H1 (cell line): ENCODE data around the gene CLPX. TPM values are rescaled to one million over a fixed set of nuclear protein-coding genes. Genes with fewer than 3 reads are reported as not detected.

Experiments
- CTCF ChIA-PET: fragments of 300-600 bp; sonication (Branson Sonifier 250); formaldehyde crosslinking; loops from one replicate; lab custom pipeline; 2021; ENCODE audit not compliant: partially characterized antibody; lab: Charles Lee
- POLR2A ChIA-PET: fragments of 300-600 bp; sonication (Branson Sonifier 250); formaldehyde crosslinking; loops from one replicate; lab custom pipeline; 2021; ENCODE audit warnings: inconsistent platforms; ENCODE audit not compliant: partially characterized antibody; lab: Charles Lee
- DNase-seq, 2 experiments: peaks; one replicate each; pipeline versions ENCODE4 v3.0.0 to v3.0.0-alpha.2; 2010 to 2022; ENCODE audit warnings: low spot score in 2 of 2, low read depth in 1 of 2, mixed read lengths in 1 of 2
- FAIRE-seq: peaks from 2 replicates; lab custom pipeline; 2011; peaks lifted over from hg19 to GRCh38; lab: Jason Lieb, UNC
- H2AFZ ChIP-seq: 2 replicates; pipeline ENCODE4 v1.8.1; 2012; ENCODE audit warnings: low read length, inconsistent platforms
- H2AK5ac ChIP-seq: 2 replicates; pipeline ENCODE4 v1.6.1; 2013; ENCODE audit warnings: low read depth, low read length
- H2BK120ac ChIP-seq: replicated peaks from 2 replicates; pipeline ENCODE3; 2013; ENCODE audit warnings: low read depth, low read length, inconsistent platforms
- H2BK12ac ChIP-seq: 2 replicates; pipeline ENCODE4 v1.6.1; 2013; ENCODE audit warnings: low read depth, low read length
- H2BK15ac ChIP-seq: 2 replicates; pipeline ENCODE4 v1.6.1; 2013; ENCODE audit warnings: low read length
- H2BK20ac ChIP-seq: 2 replicates; pipeline ENCODE4 v1.6.1; 2013; ENCODE audit warnings: low read length
- H2BK5ac ChIP-seq: 2 replicates; pipeline ENCODE4 v1.6.1; 2013; ENCODE audit warnings: low read depth, low read length
- H3K14ac ChIP-seq: 2 replicates; pipeline ENCODE4 v1.6.1; 2013; ENCODE audit warnings: inconsistent platforms; ENCODE audit not compliant: insufficient read length
- H3K18ac ChIP-seq: 2 replicates; pipeline ENCODE4 v1.6.1; 2013; ENCODE audit warnings: low read length; ENCODE audit errors: extremely low read depth
- H3K23ac ChIP-seq: 2 replicates; pipeline ENCODE4 v1.6.1; 2013; ENCODE audit warnings: inconsistent platforms; ENCODE audit not compliant: insufficient read length
- H3K23me2 ChIP-seq: 2 replicates; pipeline ENCODE4 v1.6.1; 2013; ENCODE audit warnings: low read depth, low read length
- H3K27ac ChIP-seq: 2 replicates; pipeline ENCODE4 v1.6.1; 2011; ENCODE audit warnings: low read depth, low read length, inconsistent platforms
- H3K27me3 ChIP-seq, 4 experiments: replicated peaks in 1 of 4; 1 replicate in 1 of 4; 2 replicates in 3 of 4; pipeline versions ENCODE4 v1.6.1 to v1.8.1; 2011 to 2013; ENCODE audit warnings: low read length in 3 of 4, mild to moderate bottlenecking in 3 of 4, inconsistent platforms in 2 of 4, mixed read lengths in 2 of 4, moderate library complexity in 1 of 4; ENCODE audit not compliant: control insufficient read depth in 3 of 4, insufficient read depth in 3 of 4; ENCODE audit errors: extremely low read depth in 1 of 4
- H3K36me3 ChIP-seq, 4 experiments: 2 replicates each; pipeline versions ENCODE4 v1.6.1 to v1.8.1; 2011 to 2013; ENCODE audit warnings: mild to moderate bottlenecking in 4 of 4, low read length in 3 of 4, moderate library complexity in 2 of 4, control low read depth in 1 of 4, inconsistent platforms in 1 of 4; ENCODE audit not compliant: insufficient read depth in 4 of 4, control insufficient read depth in 2 of 4
- H3K4ac ChIP-seq: replicated peaks from 2 replicates; pipeline ENCODE3; 2013; ENCODE audit warnings: low read length, low read depth, mixed read lengths, inconsistent platforms; ENCODE audit not compliant: insufficient read length
- H3K4me1 ChIP-seq, 4 experiments: replicated peaks in 1 of 4; 1 replicate in 1 of 4; 2 replicates in 3 of 4; pipeline versions ENCODE4 v1.6.1 to v1.8.1; 2011 to 2013; ENCODE audit warnings: low read length in 3 of 4, inconsistent platforms in 2 of 4, mixed read lengths in 1 of 4; ENCODE audit not compliant: insufficient read depth in 4 of 4, control insufficient read depth in 3 of 4
- H3K4me2 ChIP-seq, 2 experiments: 2 replicates each; pipeline versions ENCODE4 v1.6.1 to v1.8.1; 2011 to 2013; ENCODE audit warnings: low read depth in 2 of 2, low read length in 2 of 2, control low read depth in 1 of 2, inconsistent platforms in 1 of 2, mild to moderate bottlenecking in 1 of 2; ENCODE audit not compliant: insufficient read depth in 1 of 2
- H3K4me3 ChIP-seq, 4 experiments: fragments of 200-600, 300-600 bp in 1 of 4; sonication (generic), shearing (Covaris generic), sonication (Bioruptor Twin) in 1 of 4; 2 replicates each; pipeline versions ENCODE4 v1.5.1 to v1.8.1; 2011 to 2016; ENCODE audit warnings: low read length in 4 of 4, low read depth in 3 of 4, control low read depth in 2 of 4, inconsistent platforms in 2 of 4, mild to moderate bottlenecking in 2 of 4, mixed read lengths in 1 of 4, moderate library complexity in 1 of 4; ENCODE audit not compliant: insufficient read depth in 2 of 4; ENCODE audit errors: extremely low read depth in 1 of 4
- H3K56ac ChIP-seq: replicated peaks from 2 replicates; pipeline ENCODE3; 2013; ENCODE audit warnings: low read depth, mild to moderate bottlenecking, mixed read lengths, low read length, inconsistent platforms; ENCODE audit not compliant: insufficient read length
- H3K79me1 ChIP-seq: 2 replicates; pipeline ENCODE4 v1.6.1; 2013; ENCODE audit warnings: low read depth, low read length, control low read depth
- H3K79me2 ChIP-seq, 2 experiments: 2 replicates each; pipeline versions ENCODE4 v1.6.1 to v1.8.1; 2012 to 2013; ENCODE audit warnings: low read length in 2 of 2, mild to moderate bottlenecking in 2 of 2, inconsistent platforms in 1 of 2; ENCODE audit not compliant: insufficient read depth in 2 of 2, control insufficient read depth in 1 of 2
- H3K9ac ChIP-seq, 4 experiments: replicated peaks in 1 of 4; 1 replicate in 1 of 4; 2 replicates in 3 of 4; pipeline versions ENCODE4 v1.6.1 to v1.8.1; 2011 to 2013; ENCODE audit warnings: low read depth in 3 of 4, low read length in 3 of 4, control low read depth in 2 of 4, mild to moderate bottlenecking in 2 of 4, moderate library complexity in 2 of 4, inconsistent platforms in 1 of 4; ENCODE audit errors: extremely low read depth in 1 of 4
- H3K9me3 ChIP-seq, 2 experiments: 2 replicates each; pipeline versions ENCODE4 v1.6.1 to v1.8.1; 2012 to 2013; ENCODE audit warnings: mild to moderate bottlenecking in 2 of 2, moderate library complexity in 2 of 2, control low read depth in 1 of 2, inconsistent platforms in 1 of 2, low read depth in 1 of 2, low read length in 1 of 2, mixed read lengths in 1 of 2; ENCODE audit not compliant: insufficient read depth in 2 of 2
- H4K20me1 ChIP-seq, 2 experiments: replicated peaks in 1 of 2; 2 replicates each; pipeline versions ENCODE3 to v1.8.1; 2011 to 2013; ENCODE audit warnings: inconsistent platforms in 2 of 2, low read length in 2 of 2, mild to moderate bottlenecking in 1 of 2; ENCODE audit not compliant: insufficient read depth in 2 of 2, control insufficient read depth in 1 of 2
- H4K5ac ChIP-seq: 2 replicates; pipeline ENCODE4 v1.6.1; 2013; ENCODE audit warnings: low read length, low read depth, mixed read lengths, inconsistent platforms; ENCODE audit not compliant: insufficient read length
- H4K8ac ChIP-seq: 2 replicates; pipeline ENCODE4 v1.8.0; 2013; ENCODE audit warnings: mild to moderate bottlenecking, moderate library complexity, low read length, inconsistent platforms; ENCODE audit not compliant: insufficient read depth; ENCODE audit errors: extremely low read depth
- H4K91ac ChIP-seq: replicated peaks from 2 replicates; pipeline ENCODE3; 2013; ENCODE audit warnings: low read length, mixed read lengths, inconsistent platforms; ENCODE audit not compliant: insufficient read length
- ASH2L ChIP-seq: fragments of 200-600, 300-600 bp; sonication (generic); IDR thresholded peaks from one replicate; pipeline ENCODE4 v1.7.1; 2017; ENCODE audit warnings: low read length
- CEBPB ChIP-seq: IDR thresholded peaks from 2 replicates; pipeline ENCODE4 v1.6.1; 2012; ENCODE audit warnings: low read depth, low read length
- WGBS, 2 experiments: shearing (Covaris generic) in 1 of 2; methylation state at CpG; one replicate each; pipeline versions ENCODE4 v1.1.6 to v1.1.7; 2013 to 2015; ENCODE audit warnings: low lambda C conversion rate in 2 of 2, mixed read lengths in 2 of 2, inconsistent platforms in 1 of 2, low coverage in 1 of 2, missing lambda C conversion rate in 1 of 2; ENCODE audit not compliant: insufficient replicate concordance in 2 of 2, insufficient coverage in 1 of 2, insufficient read length in 1 of 2; ENCODE audit errors: extremely low coverage in 1 of 2, missing lambda C conversion rate in 1 of 2; 5-methylcytosine and 5-hydroxymethylcytosine counted together
- polyA plus RNA-seq, 7 experiments: library from polyadenylated mRNA; depleted of rRNA in 3 of 7; stranded (reverse) in 5 of 7; unstranded in 2 of 7; fragments of >200 nt in 5 of 7; fragments of 200-250 nt in 2 of 7; gene quantifications; 1 replicate in 5 of 7; 2 replicates in 1 of 7; 4 replicates in 1 of 7; pipeline versions ENCODE4 v1.2.1 to v1.2.3, GENCODE V29; 2011 to 2013; ENCODE audit warnings: missing spikeins in 2 of 7, mixed read lengths in 2 of 7
- total RNA-seq: library from RNA; stranded (reverse); fragmentation: NEBNext Ultra II Directional; extraction: Animal tissue kit (Norgen Biotek cat#: 25700); gene quantifications from 2 replicates; pipeline ENCODE4 v1.2.1, GENCODE V29; 2021

Gene CLPX
- total and polyA plus RNA-seq, 2 of the 8 experiments (the other 6 are each of a cell fraction or from before 2014, with no cell fraction given) = 10.5 to 53.6 TPM

- H4K5ac ChIP-seq = no peak overlapping the region
- no peaks in the 10 kb centered on the region for H4K20me1 ChIP-seq
- POLR2A ChIA-PET = no interaction called here
- CTCF ChIA-PET = no interaction called here
- H2AFZ ChIP-seq = no peak overlapping the region
- 81% methylated on average over 6 of the region's 6 CpGs; no CpG with 5 or more reads in 1 of the 2 experiments for WGBS, 2 experiments
- no peak overlapping the region for H3K18ac ChIP-seq
- no peak overlapping the region for H3K9ac ChIP-seq
- TF ChIP-seq CEBPB (peak; percentile 11; the same call in 1 of the 2 replicates), ASH2L (no peak)
- no peak overlapping the region for H3K27ac ChIP-seq
- no peaks in the 10 kb centered on the region for H3K27me3 ChIP-seq
- no peak overlapping the region for H3K14ac ChIP-seq
- H3K23ac ChIP-seq = no peak overlapping the region
- H2BK120ac ChIP-seq = no peak overlapping the region
- FAIRE-seq (no peak), DNase-seq (no peak)
- no peaks in the 10 kb centered on the region for H3K9me3 ChIP-seq
- no peak overlapping the region for H3K4ac ChIP-seq
- no peak overlapping the region for H3K4me3 ChIP-seq
- no peak overlapping the region for H2BK12ac ChIP-seq
- no peaks in the 10 kb centered on the region for H3K4me1 ChIP-seq
- no peak overlapping the region for H2AK5ac ChIP-seq
- H4K8ac ChIP-seq = no peak overlapping the region
- no peak overlapping the region for H4K91ac ChIP-seq
- no peak overlapping the region for H3K56ac ChIP-seq
- no peak overlapping the region for H3K4me2 ChIP-seq
- H2BK20ac ChIP-seq = no peak overlapping the region
- H2BK5ac ChIP-seq = no peak overlapping the region
- no peaks in the 10 kb centered on the region for H3K23me2 ChIP-seq
- no peaks in the 10 kb centered on the region for H3K79me2 ChIP-seq
- no peak overlapping the region for H2BK15ac ChIP-seq
- no peaks in the 10 kb centered on the region for H3K79me1 ChIP-seq
- H3K36me3 ChIP-seq = peaks cover 3 to 72% (median 52%) of the 10 kb centered on the region in 4 experiments; a peak in 7 of 8 replicates
Observed at GRCh38 chr15:65154720-65155119, 30.4 kb downstream of the CLPX start.
